GM21529 (cell line): ENCODE measurements around the gene ATG4D.
"Not testable (repeated sequence)": the region's sequence is repeated elsewhere in the genome, so short reads cannot be mapped to it uniquely, and the experiment has no call there.

Experiments used
- ATAC-seq: cut with Tn5 transposase; IDR thresholded peaks from one replicate; pipeline ENCODE4 v1.9.1; 2021; ENCODE audit not compliant: unreplicated experiment

Gene ATG4D

GRCh38 chr19:10551006-10551405 is 7.3 kb downstream of the ATG4D start:
- not testable (repeated sequence) for ATAC-seq

GRCh38 chr19:10551698-10552301 is 8.1 kb downstream of the ATG4D start:
- ATAC-seq, result no peak

- no peak for ATAC-seq
Observed at GRCh38 chr19:10552510-10553053, 8.9 kb downstream of the ATG4D start.

GRCh38 chr19:10553087-10553667 is 9.5 kb downstream of the ATG4D start:
- no peak for ATAC-seq

- ATAC-seq, result peak; percentile 55
Observed at GRCh38 chr19:10553943-10554381, 10.3 kb downstream of the ATG4D start.

GRCh38 chr19:10554760-10555609 is 11.3 kb downstream of the ATG4D start:
- ATAC-seq, result no peak

GRCh38 chr19:10555610-10555973 is 11.9 kb downstream of the ATG4D start:
- no peak for ATAC-seq

- no peak for ATAC-seq
Observed at GRCh38 chr19:10557603-10558197, 14.0 kb downstream of the ATG4D start.

GRCh38 chr19:10560154-10560553 is 16.4 kb downstream of the ATG4D start:
- ATAC-seq, result no peak

- ATAC-seq, result no peak
Observed at GRCh38 chr19:10562609-10563008, 18.9 kb downstream of the ATG4D start.

- ATAC-seq, result no peak
Observed at GRCh38 chr19:10565028-10565566, 21.4 kb downstream of the ATG4D start.

GRCh38 chr19:10565567-10566407 is 22.1 kb downstream of the ATG4D start, which contains the start of gene KRI1:
TSS of gene KRI1 (minus strand) at chr19:10566010. CDS start at chr19:10565999, 11 bp downstream.
- peak; percentile 39 for ATAC-seq

- no peak for ATAC-seq
Observed at GRCh38 chr19:10566408-10566657, 22.6 kb downstream of the ATG4D start.

- peak; percentile 23 for ATAC-seq
Observed at GRCh38 chr19:10566658-10567410, 23.1 kb downstream of the ATG4D start.

- no peak for ATAC-seq
Observed at GRCh38 chr19:10567656-10568055, 24.0 kb downstream of the ATG4D start.

GRCh38 chr19:10568062-10568825 is 24.5 kb downstream of the ATG4D start:
- peak; percentile 6 for ATAC-seq

GRCh38 chr19:10568826-10569651 is 25.3 kb downstream of the ATG4D start, which contains the start of gene CDKN2D:
TSS of gene CDKN2D (minus strand) at chr19:10568979. CDS start at chr19:10568653, 326 bp downstream.
- ATAC-seq, result peak; percentile 61

GRCh38 chr19:10573793-10574192 is 30.1 kb downstream of the ATG4D start:
- not testable (repeated sequence) for ATAC-seq
